ENCODE data around the gene USP10.
A peak's percentile ranks its signal among the peaks of the same experiment; 100 is the strongest.
"Not testable (repeated sequence)": the region's sequence is repeated elsewhere in the genome, so short reads cannot be mapped to it uniquely, and the experiment has no call there.

The USP10 gene

GRCh38 chr16:84730406-84731106 lies 30.8 kb downstream of the USP10 start:
- DNase-seq: no peak

GRCh38 chr16:84732332-84732673 lies 32.5 kb downstream of the USP10 start:
- DNase-seq: not testable (repeated sequence)

DNA sequence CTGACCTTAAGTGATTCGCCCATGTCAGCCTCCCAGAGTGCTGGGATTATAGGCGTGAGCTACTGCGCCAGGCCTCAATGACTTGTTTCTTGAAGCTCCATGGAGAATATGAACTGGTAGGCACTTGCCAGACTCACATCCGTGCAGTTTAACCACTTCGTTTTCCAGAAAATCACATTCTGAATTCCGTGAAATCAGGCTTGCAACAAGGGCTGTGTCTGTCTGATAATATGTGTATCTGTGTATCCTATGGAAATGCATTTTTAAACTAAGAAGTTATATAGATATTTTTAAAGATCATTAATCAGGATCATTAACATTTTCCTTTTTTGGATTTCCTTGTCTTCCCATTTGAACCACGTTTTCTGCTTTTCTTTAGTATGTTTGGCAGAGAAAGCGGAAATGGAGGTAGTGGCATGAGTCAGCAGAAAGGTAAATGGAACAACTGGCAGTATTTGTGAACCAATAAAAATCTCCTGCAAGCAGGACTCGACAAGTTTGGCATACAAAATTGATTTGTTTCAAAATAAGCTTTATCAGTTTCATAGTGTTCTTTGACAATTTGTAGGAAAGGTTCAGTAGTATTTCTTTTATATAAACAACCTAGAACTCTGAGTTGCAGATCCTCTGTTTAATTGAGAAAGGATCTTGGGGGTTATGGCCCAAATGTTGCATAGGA lies 33.0 kb downstream of the USP10 start:
- no peak for DNase-seq

- peak; percentile 80 for DNase-seq
Measured at GRCh38 chr16:84735849-84736586, 36.2 kb downstream of the USP10 start.

GRCh38 chr16:84737192-84738011 lies 37.6 kb downstream of the USP10 start:
- DNase-seq: peak; percentile 52

GRCh38 chr16:84738255-84739038 lies 38.6 kb downstream of the USP10 start:
- peak; percentile 55 for DNase-seq

- no peak for DNase-seq
Measured at GRCh38 chr16:84739349-84740124, 39.7 kb downstream of the USP10 start.

DNA sequence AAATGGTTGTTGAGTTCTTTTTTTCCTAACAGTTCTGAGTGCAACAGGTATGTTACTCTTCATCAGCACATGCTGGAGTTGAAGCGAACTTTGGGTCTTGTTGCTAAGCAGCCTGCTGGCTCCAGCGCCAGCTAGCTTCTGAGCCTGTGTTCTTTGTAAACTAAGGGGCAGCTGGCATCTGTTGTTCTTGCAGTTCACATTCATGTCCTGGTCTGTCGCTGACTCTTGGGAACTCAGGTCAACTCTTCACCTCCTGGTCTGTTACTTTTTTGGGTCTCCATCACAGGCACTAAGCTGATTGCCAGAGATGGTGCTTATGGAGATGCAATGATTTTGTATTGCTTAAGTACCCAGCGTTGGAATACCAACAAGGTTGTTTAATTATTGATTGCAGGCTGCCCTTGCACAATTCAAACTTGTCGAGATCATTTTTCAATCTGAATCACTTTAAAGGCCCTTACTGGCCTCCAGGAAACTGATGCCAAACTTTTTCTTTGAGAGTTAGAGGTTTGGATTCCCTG lies 40.9 kb downstream of the USP10 start:
- DNase-seq: peak; percentile 35

DNA sequence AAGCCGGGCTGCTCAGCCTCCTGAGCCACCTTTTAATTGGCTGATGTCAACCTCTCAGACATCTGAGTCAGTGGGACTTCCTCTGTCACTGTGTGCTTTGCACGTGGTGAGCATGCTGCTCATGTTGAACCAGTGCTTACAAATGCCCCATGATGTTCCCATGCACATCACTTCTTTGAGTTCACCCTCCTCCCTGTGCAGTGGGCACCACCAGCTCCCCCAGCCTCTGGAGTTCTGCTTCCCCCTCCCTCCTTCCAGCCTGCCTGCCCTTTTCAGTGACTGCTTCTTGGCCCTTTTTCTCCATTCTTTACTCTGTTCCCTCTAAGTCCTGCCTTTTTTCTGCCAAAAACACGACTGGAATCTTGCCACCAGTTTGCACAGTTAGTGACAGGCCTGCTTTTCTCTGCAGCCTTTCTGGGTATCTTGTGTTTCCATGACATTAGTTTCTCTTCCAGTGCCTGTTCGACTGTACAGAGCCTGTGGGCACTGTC lies 41.6 kb downstream of the USP10 start:
- DNase-seq: no peak

GRCh38 chr16:84742641-84743092 lies 42.9 kb downstream of the USP10 start:
- DNase-seq: no peak

DNA sequence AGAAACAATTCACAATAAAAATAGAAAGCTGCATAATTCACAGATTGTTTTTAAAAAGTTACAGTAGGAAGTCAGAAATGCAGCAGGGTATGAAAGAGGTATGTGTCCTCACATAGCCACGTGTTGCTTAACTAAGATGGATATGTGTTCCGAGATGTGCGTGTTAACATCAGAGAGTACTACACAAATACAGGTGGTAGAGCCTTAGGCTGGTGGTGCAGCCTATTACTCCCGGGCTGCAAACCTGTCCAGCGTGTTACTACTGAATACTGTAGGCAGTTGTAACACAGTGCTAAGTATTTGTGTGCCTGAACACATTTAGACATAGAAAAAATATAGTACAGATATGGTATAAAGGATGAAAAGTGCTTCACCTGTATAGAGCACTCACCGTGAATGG lies 46.4 kb downstream of the USP10 start:
- DNase-seq: no peak

- DNase-seq: no peak
Measured at GRCh38 chr16:84746875-84747274, 47.1 kb downstream of the USP10 start.

DNA sequence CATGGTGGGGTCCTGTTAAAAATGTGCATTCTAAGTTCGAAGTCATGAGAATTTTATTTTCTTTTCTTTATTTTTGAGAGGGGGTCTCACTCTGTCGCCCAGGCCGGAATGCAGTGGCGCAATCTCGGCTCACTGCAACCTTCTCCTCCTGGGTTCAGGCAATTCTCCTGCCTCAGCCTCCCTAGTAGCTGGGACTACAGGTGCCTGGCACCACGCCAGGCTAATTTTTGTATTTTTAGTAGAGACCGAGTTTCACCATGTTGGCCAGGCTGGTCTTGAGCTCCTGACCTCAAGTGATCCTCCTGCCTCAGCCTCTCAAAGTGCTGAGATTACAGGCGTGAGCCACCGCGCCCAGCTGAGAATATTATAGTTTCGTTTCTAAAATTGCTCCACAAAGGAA lies 48.4 kb downstream of the USP10 start:
- not testable (repeated sequence) for DNase-seq

DNA sequence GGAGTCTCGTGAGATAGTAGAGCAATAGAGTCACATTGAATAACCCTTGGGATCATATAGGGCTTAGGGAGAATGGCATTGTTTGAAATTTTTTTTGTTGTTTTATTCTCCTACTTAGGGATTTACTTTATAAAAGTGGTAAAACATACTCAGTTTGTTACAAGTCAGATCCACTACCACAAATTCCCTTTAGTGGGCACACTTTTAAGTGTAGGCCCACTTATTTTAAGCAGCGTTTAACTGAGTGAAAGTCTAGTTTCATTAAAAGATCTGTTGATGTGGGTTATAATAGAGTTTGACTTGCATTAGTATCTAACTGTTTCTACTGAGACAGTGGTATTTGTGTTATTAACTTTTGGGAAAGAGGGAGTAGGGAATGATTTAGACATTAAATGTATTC lies 49.3 kb downstream of the USP10 start:
- no peak for DNase-seq

DNA sequence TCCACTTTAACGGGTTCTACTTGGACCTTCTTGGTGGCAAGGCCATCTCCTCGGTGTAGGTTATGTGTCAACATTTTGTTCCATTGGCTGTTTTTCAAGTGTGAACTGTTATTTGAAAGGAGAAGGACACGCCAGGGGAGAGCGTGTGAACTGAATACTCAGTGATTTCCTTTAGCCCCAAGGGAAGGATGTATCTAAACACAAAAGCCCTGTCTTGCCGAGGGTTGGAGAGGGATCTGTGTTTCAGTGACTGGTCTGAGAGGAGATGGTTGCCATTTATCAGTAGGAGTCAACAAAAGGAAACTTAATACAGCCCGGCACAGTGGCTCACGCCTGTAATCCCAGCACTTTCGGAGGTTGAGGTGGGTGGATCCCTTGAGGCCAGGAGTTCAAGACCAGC lies 50.0 kb downstream of the USP10 start:
- DNase-seq: no peak

GRCh38 chr16:84750575-84750974 lies 50.8 kb downstream of the USP10 start:
- no peak for DNase-seq

DNA sequence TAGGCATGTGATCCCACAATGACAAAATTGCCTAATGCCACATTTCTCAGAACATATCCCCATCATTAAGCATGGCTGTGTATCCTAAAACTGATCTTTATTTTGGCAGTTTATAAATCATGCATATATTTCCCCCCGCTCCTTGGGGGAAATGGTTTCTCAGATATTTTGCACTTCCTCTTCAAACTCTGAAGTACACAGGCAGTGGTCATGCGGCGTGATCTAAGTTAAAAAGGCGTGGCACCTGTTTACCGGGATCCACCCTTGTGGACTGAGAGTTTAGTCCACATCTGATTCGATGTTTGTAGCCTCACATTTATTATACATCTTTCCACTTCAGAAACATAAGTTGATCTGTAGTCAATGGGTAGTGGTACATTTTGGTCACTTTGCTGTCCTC lies 51.4 kb downstream of the USP10 start:
- DNase-seq: no peak

- no peak for DNase-seq
Measured at GRCh38 chr16:84751947-84752346, 52.1 kb downstream of the USP10 start.

DNA sequence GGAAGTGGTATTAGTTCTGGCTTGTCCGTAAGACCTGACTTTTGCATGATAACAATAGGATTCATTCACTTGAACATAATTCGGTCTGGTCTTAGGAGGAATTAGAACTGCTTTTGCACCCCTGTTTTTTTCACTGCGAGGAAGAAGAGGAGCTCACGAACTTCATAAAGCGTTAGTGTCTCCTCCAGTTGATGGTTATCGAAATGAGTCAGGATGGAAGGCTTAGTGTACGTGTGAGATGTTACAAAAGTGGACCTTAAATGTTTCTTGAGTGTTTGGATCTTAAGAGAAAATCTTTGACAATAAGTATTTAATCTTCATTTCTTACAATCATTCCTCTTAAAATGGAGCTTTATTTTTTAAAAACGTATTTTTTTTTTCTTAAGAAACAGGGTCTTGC lies 52.8 kb downstream of the USP10 start:
- DNase-seq: no peak

DNA sequence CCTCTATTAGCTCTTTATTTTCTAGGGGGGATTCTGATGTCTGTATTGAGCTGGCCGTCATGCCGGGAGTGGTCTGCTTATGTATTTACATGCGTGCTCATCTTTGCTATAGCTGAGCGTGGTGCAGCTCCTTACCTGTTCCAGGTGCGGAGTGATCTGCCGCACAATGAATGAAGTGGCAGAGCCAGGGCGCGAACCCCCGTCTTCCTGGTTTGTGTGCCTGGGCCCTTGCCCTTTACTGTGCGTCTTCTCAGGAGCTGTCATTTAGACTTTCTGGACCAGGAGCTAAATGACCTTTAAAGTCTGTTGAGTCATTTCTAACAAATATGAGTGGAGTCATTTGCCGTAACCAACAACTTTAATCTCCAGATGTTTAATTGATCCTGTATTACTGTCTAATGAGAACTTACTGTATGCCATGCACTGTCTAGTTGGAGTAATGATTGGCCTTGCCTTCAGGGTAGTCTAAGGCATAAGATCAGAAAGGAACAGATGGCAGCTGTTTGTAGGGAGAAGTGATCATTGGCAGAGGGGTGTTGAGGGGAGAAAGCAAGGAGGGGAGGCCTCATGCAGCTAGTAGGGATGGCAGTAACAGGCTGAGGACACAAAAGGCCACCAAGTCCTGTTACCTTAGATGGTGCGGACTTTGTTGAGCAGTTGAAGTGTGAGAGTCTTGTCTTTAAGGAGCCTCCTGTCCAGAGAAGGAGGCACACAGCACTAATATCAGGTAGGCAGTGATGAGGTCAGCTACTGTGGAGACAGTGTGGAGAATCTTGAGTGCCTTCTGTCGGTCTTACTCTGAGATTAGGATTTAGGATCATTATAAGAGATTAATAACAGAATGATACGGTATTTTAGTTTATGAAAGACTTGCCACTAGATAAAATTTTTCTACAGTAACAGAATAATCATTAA lies 53.9 kb downstream of the USP10 start:
- DNase-seq: no peak

Data from NCI-H2171 (cell line).